Measurements from ENCODE around the gene ATXN2. TPM values are rescaled to one million over a fixed set of nuclear protein-coding genes. Genes with fewer than 3 reads are reported as not detected.
A peak's percentile ranks its signal among the peaks of the same experiment; 100 is the strongest.

The ATXN2 gene
- total RNA-seq, 4 donors from 2014 or later: 20.4 to 28.1 (median 22.2) TPM

- H3K36me3 ChIP-seq: no peaks in the 10 kb centered on the region
- in situ Hi-C loops (cut with MboI; ENCODE audit: low sequenced_read_pairs in 4 of 4): no loop called here
- H3K4me3 ChIP-seq: no peak overlapping the region
- DNase-seq (no peak), ATAC-seq (no peak)
- intact Hi-C loops (cut with DNase I; ENCODE audit: low total_unique reads): no loop called here
- TF ChIP-seq CTCF (IDR thresholded peaks at IDR 0.05 in 4 of 5, conservative IDR thresholded peaks at IDR 0.05 in 1 of 5): no peak
- TF ChIP-seq POLR2A (IDR thresholded peaks at IDR 0.05): no peak
- H3K9me3 ChIP-seq: no peaks in the 10 kb centered on the region
- H3K27ac ChIP-seq: peak overlapping the region; percentile 72 to 89 (median 78)
- peaks cover 36 to 47% of the 10 kb centered on the region in 2 donors for H3K4me1 ChIP-seq
- no peaks in the 10 kb centered on the region for H3K27me3 ChIP-seq
Observed at GRCh38 chr12:111427417-111428074, 171.6 kb downstream of the ATXN2 start.

GRCh38 chr12:111426344-111427185, 172.6 kb downstream of the ATXN2 start:
- no peak for ATAC-seq
- H3K36me3 ChIP-seq: peaks cover 0 to 2% of the 10 kb centered on the region in 2 donors
- peaks cover 29 to 38% of the 10 kb centered on the region in 2 donors for H3K4me1 ChIP-seq
- no peaks in the 10 kb centered on the region for H3K9me3 ChIP-seq
- in situ Hi-C loops (cut with MboI; ENCODE audit: low sequenced_read_pairs in 4 of 4): no loop called here
- no peak overlapping the region for H3K4me3 ChIP-seq
- no peak for DNase-seq
- peak overlapping the region; percentile 66 to 70 (median 68) for H3K27ac ChIP-seq
- intact Hi-C loops (cut with DNase I; ENCODE audit: low total_unique reads): no loop called here
- H3K27me3 ChIP-seq: no peaks in the 10 kb centered on the region
- TF ChIP-seq CTCF (IDR thresholded peaks at IDR 0.05 in 4 of 5, conservative IDR thresholded peaks at IDR 0.05 in 1 of 5) (no peak), POLR2A (IDR thresholded peaks at IDR 0.05) (no peak)

- Histone ChIP-seq H3K4me3 (no peak overlapping the region), H3K27ac (peak overlapping the region; percentile 66 to 70 (median 68)), H3K27me3 (no peaks in the 10 kb centered on the region), H3K4me1 (peaks cover 22 to 33% of the 10 kb centered on the region in 2 donors), H3K36me3 (peaks cover 0 to 12% of the 10 kb centered on the region in 2 donors), H3K9me3 (no peaks in the 10 kb centered on the region)
- intact Hi-C loops (cut with DNase I; ENCODE audit: low total_unique reads) (no loop called here), in situ Hi-C loops (cut with MboI; ENCODE audit: low sequenced_read_pairs in 4 of 4) (no loop called here)
- TF ChIP-seq POLR2A (IDR thresholded peaks at IDR 0.05) (no peak), CTCF (IDR thresholded peaks at IDR 0.05 in 4 of 5, conservative IDR thresholded peaks at IDR 0.05 in 1 of 5) (no peak)
- ATAC-seq: peak; percentile 61 to 64
- DNase-seq: no peak
Observed at GRCh38 chr12:111425655-111426054, 173.5 kb downstream of the ATXN2 start.

- DNase-seq (no peak), ATAC-seq (peak in 1 of 2 donors; percentile 30)
- in situ Hi-C loops (cut with MboI; ENCODE audit: low sequenced_read_pairs in 4 of 4): no loop called here
- intact Hi-C loops (cut with DNase I; ENCODE audit: low total_unique reads): no loop called here
- H3K4me3 ChIP-seq: no peak overlapping the region
- peaks cover 18 to 32% of the 10 kb centered on the region in 2 donors for H3K4me1 ChIP-seq
- H3K27ac ChIP-seq: peak overlapping the region; percentile 66 to 70 (median 68)
- no peaks in the 10 kb centered on the region for H3K27me3 ChIP-seq
- H3K36me3 ChIP-seq: peaks cover 0 to 14% of the 10 kb centered on the region in 2 donors
- no peaks in the 10 kb centered on the region for H3K9me3 ChIP-seq
- peak in 1 of 5 experiments; percentile 33 for TF ChIP-seq CTCF (IDR thresholded peaks at IDR 0.05 in 4 of 5, conservative IDR thresholded peaks at IDR 0.05 in 1 of 5)
- TF ChIP-seq POLR2A (IDR thresholded peaks at IDR 0.05): no peak
Observed at GRCh38 chr12:111424793-111425251, 174.3 kb downstream of the ATXN2 start.
